GM21390 (cell line): ENCODE data around the gene SELENOP.
"Not testable (repeated sequence)": the region's sequence is repeated elsewhere in the genome, so short reads cannot be mapped to it uniquely, and the experiment has no call there.

Experiments
- ATAC-seq: cut with Tn5 transposase; IDR thresholded peaks from one replicate; pipeline ENCODE4 v1.9.1; 2021; ENCODE audit not compliant: unreplicated experiment

The SELENOP gene

DNA sequence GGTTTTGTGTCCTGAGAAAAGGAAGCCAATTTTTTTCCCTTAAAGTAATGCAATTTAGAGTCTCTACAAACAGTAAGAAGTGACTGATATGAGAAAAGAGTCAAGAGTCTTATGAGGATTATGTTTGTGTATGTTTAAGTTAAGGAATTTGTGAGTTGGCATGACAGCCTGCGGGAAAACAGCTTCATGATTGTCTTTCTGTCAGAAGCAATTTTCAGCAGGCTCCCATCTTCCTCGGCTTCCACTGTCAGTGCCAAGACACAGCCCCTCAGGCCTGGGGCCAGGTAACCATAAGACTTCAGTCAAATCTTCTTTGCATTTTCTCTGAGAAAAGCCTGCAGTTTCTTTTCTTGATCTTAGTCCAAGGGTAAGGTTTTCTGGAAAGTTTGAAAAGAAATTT is 17.0 kb upstream of the SELENOP start:
- no peak for ATAC-seq

- ATAC-seq = no peak
Observed at GRCh38 chr5:42826757-42827515, 15.2 kb upstream of the SELENOP start.

GRCh38 chr5:42825422-42826148 is 13.9 kb upstream of the SELENOP start:
- ATAC-seq = no peak

DNA sequence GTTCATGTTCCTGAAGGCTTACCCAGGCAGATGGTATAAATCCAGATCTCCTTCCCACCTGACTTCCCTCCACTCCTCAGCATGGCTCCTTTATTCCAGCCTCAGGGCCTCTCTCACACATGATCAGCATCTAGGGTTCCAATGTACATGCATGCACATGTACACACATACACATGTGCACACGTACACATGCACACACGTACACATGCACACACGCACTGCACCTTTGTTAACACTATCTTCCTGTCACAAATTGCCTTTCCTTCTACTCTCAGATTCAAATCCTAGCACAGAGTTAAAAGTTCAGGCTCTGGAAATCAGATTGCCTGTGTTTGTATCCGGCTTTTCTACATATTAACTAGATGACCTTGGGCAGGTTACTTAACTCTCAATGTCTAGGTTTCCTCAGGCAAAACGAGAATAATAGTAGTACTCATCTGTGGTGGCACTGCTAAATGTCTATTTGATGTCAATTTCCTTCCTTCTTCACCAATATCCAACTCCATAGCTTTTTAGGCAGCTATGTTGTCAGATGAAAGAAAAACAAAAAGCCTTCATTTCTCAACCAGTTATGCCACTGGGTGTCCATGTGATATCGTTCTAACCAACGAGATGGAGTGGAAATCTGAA is 12.8 kb upstream of the SELENOP start:
- ATAC-seq = no peak

DNA sequence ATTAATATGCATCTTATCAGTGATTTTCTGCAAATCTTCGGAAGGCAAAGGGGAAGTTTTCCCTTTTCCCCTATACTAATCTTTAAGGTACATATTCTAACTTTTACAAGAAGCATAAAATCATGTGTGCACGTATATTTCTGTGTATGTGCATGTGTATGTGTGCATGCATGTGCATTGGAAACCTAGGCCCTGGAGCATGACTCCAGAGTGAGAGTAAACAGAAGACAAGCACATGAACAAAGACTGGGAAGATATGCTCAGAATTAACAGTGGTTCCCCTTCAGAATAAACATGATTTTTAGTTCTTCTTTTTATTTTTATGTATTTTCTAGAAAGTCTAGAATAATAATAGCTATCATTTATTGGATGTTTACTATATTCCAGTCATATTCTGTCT is 10.9 kb upstream of the SELENOP start:
- ATAC-seq = no peak

GRCh38 chr5:42819745-42820144 is 8.1 kb upstream of the SELENOP start:
- no peak for ATAC-seq

- ATAC-seq = not testable (repeated sequence)
Observed at GRCh38 chr5:42816546-42816945, 4.9 kb upstream of the SELENOP start.

DNA sequence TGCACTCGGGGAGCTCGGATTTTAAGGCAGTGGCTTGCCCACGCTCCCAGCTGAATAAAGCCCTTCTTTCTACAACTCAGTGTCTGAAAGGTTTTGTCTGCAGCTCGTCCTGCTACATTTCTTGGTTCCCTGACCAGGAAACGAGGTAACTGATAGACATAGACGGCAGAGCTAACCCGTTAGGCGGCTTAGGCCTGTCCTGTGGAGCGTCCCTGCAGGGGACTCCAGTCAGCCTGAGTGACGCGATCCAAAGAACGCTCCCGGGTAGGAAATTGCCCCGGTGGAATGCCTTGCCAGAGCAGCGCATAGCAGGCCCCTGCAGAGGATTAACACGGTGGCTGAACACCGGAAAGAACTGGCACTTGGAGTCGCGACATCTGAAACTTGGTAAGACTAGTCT is 1.8 kb upstream of the SELENOP start:
- ATAC-seq = no peak

- no peak for ATAC-seq
Observed at GRCh38 chr5:42812620-42813019, 928 bp upstream of the SELENOP start.

DNA sequence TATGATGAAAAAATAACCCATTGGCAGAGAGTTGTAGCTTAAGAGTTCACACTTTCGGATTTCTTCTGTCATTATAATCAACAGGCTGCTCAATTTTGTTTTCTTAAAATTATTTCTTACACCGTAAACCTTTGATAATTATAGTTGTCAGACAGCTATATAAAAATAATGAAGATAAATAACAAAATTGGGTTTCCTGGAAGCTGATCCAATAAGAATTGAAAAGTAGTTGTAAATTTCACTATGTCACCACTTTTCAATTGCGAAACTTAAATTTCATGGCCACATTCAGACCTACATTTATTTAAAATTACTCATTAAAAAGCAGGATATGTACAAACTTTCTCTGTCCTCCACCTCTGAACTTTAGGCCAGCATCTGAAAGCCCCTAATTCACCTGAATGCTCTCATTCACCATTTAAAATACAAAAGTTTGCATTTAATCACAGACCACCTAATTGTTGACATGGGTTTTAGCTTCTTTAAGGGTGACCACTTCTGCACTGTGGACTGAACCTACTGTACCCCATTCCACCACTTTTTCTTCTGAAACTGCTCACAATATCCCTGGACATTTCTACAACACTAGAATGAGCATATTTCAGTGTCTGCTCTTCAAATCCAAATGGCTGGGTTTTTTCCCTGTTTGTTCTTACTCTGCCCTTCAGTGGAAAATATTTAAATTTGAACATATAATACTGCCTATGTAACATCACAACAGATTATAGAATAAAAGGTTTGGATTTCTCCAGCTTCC is 680 bp downstream of the SELENOP start:
- ATAC-seq = no peak

DNA sequence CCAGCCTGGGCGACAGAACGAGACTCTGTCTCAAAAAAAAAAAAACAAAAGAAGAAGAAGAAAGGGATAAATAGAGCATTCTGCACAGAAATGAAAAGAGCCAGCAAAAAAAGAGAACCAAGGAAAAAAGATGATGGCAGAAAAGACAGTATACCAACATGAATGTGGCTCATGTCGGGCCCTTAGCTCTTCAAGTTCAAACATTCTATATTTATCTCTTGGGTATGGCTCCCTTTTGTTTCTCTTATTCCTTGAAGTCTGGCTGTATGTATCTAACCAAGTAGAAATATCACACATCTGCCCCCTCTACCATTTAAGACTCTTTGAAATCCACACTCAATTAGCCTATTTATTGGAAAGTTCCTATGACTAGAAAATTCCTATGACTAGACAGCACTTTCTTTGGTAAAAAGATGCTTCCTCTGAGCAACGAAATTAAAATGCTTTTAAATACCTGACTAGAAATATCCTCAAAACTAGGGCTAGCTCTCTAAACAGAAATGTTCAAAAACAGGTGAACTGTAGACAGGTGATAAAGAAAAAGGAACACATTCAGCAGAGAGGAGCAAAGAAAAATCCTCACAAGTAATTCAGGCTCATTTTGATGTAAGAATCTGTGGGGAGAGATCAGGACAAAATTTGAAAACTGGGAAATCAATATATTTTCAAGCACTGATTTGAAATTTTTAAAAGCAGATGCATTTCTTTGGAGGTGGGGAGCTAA is 2.6 kb downstream of the SELENOP start:
- ATAC-seq = no peak

DNA sequence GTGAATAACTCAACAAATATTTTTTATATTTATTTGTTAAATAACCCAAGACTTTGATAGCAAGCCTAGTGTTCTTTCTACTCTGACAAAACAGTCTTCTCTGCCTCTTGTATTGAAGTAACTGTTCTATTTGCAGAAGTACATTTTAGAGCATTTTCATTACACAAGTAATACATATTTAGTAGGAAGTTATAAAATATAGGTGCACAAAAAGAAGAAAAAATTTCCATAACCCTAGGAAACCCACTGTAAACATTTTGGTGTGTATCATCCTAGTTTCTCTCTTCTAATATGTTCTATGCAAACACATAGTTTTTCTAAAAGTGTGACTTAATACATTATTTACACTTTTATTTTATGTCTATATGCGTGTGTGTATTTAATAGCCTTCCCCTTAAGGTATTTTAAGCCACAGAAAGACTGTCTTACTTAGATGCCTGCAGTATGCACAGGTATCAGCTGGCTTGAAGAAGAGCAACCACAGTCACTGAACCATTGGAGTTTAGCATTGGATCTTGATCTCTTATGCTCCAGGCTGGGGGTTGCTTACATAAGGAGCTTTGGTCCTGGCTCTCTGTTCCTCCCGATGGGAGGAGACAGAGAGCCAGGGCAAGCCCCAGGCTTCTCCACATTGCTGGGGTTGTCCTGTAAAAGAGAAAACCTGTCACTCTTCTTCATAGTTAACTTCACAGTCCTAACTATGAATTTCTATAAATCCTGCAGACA is 3.8 kb downstream of the SELENOP start:
- no peak for ATAC-seq

GRCh38 chr5:42806701-42807262 is 4.9 kb downstream of the SELENOP start:
- no peak for ATAC-seq

- no peak for ATAC-seq
Observed at GRCh38 chr5:42806004-42806700, 5.5 kb downstream of the SELENOP start.

DNA sequence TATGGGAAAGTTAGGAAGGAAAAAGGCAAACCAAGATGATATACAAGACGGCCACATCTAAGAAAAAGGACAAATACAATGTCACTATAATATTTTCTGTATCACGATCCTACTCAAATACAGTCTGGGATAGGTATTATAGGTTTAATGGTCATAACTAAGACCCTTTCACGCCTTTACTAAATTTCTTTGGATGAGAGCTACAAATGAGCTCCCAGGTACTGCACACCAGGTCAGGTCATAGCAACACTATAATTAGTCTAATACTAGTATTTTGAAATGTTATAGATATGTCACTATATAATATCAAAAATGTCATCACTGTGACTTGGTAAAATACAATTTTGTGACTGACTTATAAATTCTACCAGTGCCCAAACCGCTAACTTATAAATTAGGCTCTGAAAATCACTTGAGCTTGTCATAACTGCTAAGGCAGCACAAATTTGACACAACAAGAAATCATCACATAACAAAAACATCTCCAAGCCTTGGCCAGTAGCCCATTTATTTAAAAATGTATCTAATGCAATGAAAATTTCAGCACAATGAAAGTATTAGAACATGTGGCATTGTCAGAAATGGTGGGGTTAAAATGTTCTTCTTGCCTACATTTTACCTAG is 6.9 kb downstream of the SELENOP start:
- no peak for ATAC-seq

- no peak for ATAC-seq
Observed at GRCh38 chr5:42801516-42802166, 10.1 kb downstream of the SELENOP start.

DNA sequence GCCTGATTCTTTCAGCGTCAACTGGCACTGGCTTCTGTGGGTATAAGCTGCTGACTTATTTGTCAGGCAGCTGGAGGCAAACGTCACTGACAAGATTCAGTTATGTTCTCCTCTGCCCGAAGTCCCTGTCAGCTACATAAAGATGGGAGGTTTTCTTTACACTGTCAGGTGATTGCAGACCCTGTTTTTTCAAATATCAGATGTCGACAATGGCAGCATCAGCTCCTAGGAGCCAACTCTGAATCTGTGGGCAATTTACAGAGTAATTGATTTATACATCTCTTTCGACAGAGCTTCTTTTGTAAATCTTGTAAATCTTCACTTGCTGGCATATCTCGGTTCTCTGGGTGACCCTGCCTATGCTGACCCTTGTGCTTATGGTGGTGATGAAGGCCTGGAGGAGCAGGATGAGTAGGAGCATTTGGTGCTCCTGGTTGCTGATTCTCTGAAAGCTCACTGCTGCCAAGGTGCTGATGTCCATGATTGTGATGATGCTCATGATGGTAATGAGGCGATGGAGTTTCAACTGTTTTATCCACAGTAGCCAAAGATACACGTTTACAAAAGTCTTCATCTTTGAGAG is 10.9 kb downstream of the SELENOP start:
- ATAC-seq = no peak

DNA sequence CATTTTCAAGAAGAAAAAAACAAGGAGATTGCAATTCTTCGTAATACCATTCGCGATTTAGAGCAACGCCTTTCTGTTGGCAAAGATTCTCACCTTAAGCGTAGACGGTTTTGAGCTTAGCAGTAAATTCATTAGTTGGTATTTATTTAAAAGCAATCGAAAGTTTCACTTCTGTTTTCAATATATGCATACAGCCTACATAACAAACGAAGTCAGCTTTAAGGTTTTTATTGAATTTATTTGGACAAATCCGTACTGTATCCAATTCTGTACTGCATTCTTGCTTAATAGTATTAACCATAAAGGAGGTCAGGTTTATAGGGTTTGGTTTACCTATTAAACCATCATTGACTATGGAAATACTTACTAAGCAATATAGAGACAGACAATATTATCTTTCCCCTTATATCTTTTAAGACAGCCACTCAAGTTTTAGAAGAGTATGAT is 12.0 kb downstream of the SELENOP start:
- ATAC-seq = no peak
